ENCODE measurements around the gene CEMIP.

DNA sequence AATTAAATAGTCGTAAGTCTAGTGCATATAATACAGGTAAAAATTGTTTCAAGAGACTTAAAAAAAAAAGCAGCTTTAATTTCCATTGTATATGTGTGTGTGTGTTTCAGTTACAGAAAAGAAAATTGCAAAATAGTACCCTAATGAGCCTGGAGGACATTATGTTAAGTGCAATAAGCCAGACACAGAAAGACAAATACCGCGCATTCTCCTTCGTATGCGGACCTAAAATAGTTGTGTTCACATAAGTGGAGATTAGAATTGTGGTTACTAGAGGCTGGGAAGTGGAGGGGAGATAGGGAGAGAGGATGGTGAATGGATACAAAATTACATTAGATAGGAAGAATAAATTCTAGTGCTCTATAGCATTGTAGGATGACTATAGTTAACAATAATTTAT, 206.8 kb downstream of the CEMIP start:
- no peak for TF ChIP-seq POLR2A (IDR thresholded peaks at IDR 0.05)
- TF ChIP-seq, protein P1, sequence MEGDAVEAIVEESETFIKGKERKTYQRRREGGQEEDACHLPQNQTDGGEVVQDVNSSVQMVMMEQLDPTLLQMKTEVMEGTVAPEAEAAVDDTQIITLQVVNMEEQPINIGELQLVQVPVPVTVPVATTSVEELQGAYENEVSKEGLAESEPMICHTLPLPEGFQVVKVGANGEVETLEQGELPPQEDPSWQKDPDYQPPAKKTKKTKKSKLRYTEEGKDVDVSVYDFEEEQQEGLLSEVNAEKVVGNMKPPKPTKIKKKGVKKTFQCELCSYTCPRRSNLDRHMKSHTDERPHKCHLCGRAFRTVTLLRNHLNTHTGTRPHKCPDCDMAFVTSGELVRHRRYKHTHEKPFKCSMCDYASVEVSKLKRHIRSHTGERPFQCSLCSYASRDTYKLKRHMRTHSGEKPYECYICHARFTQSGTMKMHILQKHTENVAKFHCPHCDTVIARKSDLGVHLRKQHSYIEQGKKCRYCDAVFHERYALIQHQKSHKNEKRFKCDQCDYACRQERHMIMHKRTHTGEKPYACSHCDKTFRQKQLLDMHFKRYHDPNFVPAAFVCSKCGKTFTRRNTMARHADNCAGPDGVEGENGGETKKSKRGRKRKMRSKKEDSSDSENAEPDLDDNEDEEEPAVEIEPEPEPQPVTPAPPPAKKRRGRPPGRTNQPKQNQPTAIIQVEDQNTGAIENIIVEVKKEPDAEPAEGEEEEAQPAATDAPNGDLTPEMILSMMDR (IDR thresholded peaks at IDR 0.05 in 4 of 5, conservative IDR thresholded peaks at IDR 0.05 in 1 of 5), result no peak
